Natural killer cell (primary cell): ENCODE measurements around the gene LRRC26. TPM values are rescaled to one million over a fixed set of nuclear protein-coding genes. Genes with fewer than 3 reads are reported as not detected.
A peak's percentile ranks its signal among the peaks of the same experiment; 100 is the strongest.

ENCODE experiments used
- ATAC-seq, 3 donors: fragments of 150-1000 bp in 2 of 3; fragments of 200-7000 bp in 1 of 3; cut with Tn5 transposase; 1 replicate in 1 of 3; 2 replicates in 2 of 3; pipeline ENCODE4 v1.10.0; 2021; ENCODE audit warnings: mild to moderate bottlenecking in 2 of 3, moderate library complexity in 2 of 3
- DNase-seq, 2 donors: peaks; one replicate each; pipeline versions ENCODE4 v3.0.0 to v3.0.0-alpha.2; 2013 to 2021; ENCODE audit warnings: mixed read lengths in 1 of 2
- H3K27ac ChIP-seq: one replicate; pipeline ENCODE4 v1.5.1; 2013; ENCODE audit warnings: mild to moderate bottlenecking, low read length
- H3K27me3 ChIP-seq: one replicate; pipeline ENCODE4 v1.6.1; 2013; ENCODE audit warnings: low read length; ENCODE audit not compliant: control insufficient read depth, insufficient read depth
- H3K36me3 ChIP-seq: one replicate; pipeline ENCODE4 v1.6.1; 2013; ENCODE audit warnings: low read length; ENCODE audit not compliant: control insufficient read depth, insufficient read depth
- H3K4me1 ChIP-seq: one replicate; pipeline ENCODE4 v1.6.1; 2013; ENCODE audit warnings: low read length; ENCODE audit not compliant: control insufficient read depth, insufficient read depth
- H3K4me3 ChIP-seq: one replicate; pipeline ENCODE4 v1.5.1; 2013; ENCODE audit warnings: low read length
- H3K9me3 ChIP-seq: one replicate; pipeline ENCODE4 v1.6.1; 2013; ENCODE audit warnings: low read length; ENCODE audit not compliant: control insufficient read depth, insufficient read depth
- H3K27ac Mint-ChIP-seq, 2 donors: one replicate each; pipeline ENCODE4 v1.8.0; 2022; ENCODE audit warnings: mild to moderate bottlenecking in 2 of 2, mixed read lengths in 2 of 2, moderate library complexity in 1 of 2
- H3K27me3 Mint-ChIP-seq, 2 donors: one replicate each; pipeline ENCODE4 v1.8.0; 2022; ENCODE audit warnings: low read depth in 2 of 2, mixed read lengths in 2 of 2
- H3K36me3 Mint-ChIP-seq: one replicate; pipeline ENCODE4 v1.8.0; 2022; ENCODE audit warnings: mixed read lengths
- H3K4me1 Mint-ChIP-seq, 2 donors: one replicate each; pipeline ENCODE4 v1.8.0; 2022; ENCODE audit warnings: mixed read lengths in 2 of 2
- H3K4me3 Mint-ChIP-seq: one replicate; pipeline ENCODE4 v1.8.0; 2022; ENCODE audit warnings: mild to moderate bottlenecking, moderate library complexity, mixed read lengths
- H3K9me3 Mint-ChIP-seq, 2 donors: one replicate each; pipeline ENCODE4 v1.8.0; 2022; ENCODE audit warnings: mixed read lengths in 2 of 2
- CTCF ChIP-seq: fragments of 200-600 bp; IDR thresholded peaks from one replicate; pipeline ENCODE4 v1.8.0; 2022; ENCODE audit warnings: antibody characterized with exemption
- WGBS: methylation state at CpG from one replicate; pipeline ENCODE4 v1.1.7; 2013; ENCODE audit warnings: missing lambda C conversion rate; ENCODE audit not compliant: insufficient coverage; 5-methylcytosine and 5-hydroxymethylcytosine counted together
- intact Hi-C: fragments of 100-400 bp; cut with micrococcal nuclease; formaldehyde crosslinking; loops from one replicate; pipeline ENCODE4 v1.14.2; 2022
- total RNA-seq, 4 donors: library from RNA; stranded (reverse); fragments of 120-200 nt in 1 of 4; gene quantifications; one replicate each; pipeline versions ENCODE4 v1.2.3 to v1.2.4, GENCODE V29; 2013 to 2022

Gene LRRC26
- total RNA-seq, 3 donors from 2014 or later (not counting 1 experiment from before 2014, with no cell fraction given), result not detected

GRCh38 chr9:137187386-137187785, 17.5 kb upstream of the LRRC26 start:
- no peaks in the 10 kb centered on the region for H3K27me3 Mint-ChIP-seq

GRCh38 chr9:137186385-137186784, 16.5 kb upstream of the LRRC26 start:
- Mint-ChIP-seq H3K36me3 (no peaks in the 10 kb centered on the region), H3K4me1 (peaks cover 20 to 44% of the 10 kb centered on the region in 2 donors), H3K9me3 (no peaks in the 10 kb centered on the region), H3K4me3 (no peak overlapping the region), H3K27ac (no peak overlapping the region), H3K27me3 (no peaks in the 10 kb centered on the region)
- Histone ChIP-seq H3K4me1 (peaks cover 43% of the 10 kb centered on the region), H3K4me3 (no peak overlapping the region), H3K9me3 (no peaks in the 10 kb centered on the region), H3K27me3 (no peaks in the 10 kb centered on the region), H3K27ac (no peak overlapping the region), H3K36me3 (peaks cover 57% of the 10 kb centered on the region)
- intact Hi-C loops, result no loop called here
- no peak for TF ChIP-seq CTCF
- ATAC-seq, result no peak
- no peak for DNase-seq
- 93% methylated on average over 6 of the region's 6 CpGs for WGBS

More at GRCh38 chr9:137187386-137187785, 17.5 kb upstream of the LRRC26 start:
- Mint-ChIP-seq H3K4me3 (peak overlapping the region; percentile 96), H3K27ac (peak overlapping the region; percentile 91 to 97), H3K4me1 (peaks cover 20 to 44% of the 10 kb centered on the region in 2 donors), H3K9me3 (no peaks in the 10 kb centered on the region), H3K36me3 (no peaks in the 10 kb centered on the region)
- no peak for TF ChIP-seq CTCF
- H3K27ac ChIP-seq, result no peak overlapping the region
- H3K27me3 ChIP-seq, result no peaks in the 10 kb centered on the region
- peak overlapping the region; percentile 81 for H3K4me3 ChIP-seq
- intact Hi-C loops, result no loop called here
- DNase-seq (no peak), ATAC-seq (no peak)
- H3K4me1 ChIP-seq, result peaks cover 43% of the 10 kb centered on the region
- no peaks in the 10 kb centered on the region for H3K9me3 ChIP-seq
- WGBS, result 88% methylated on average over 15 of the region's 15 CpGs
- H3K36me3 ChIP-seq, result peaks cover 50% of the 10 kb centered on the region

- Mint-ChIP-seq H3K27ac (no peak overlapping the region), H3K9me3 (no peaks in the 10 kb centered on the region), H3K27me3 (no peaks in the 10 kb centered on the region), H3K4me1 (peaks cover 20 to 42% of the 10 kb centered on the region in 2 donors), H3K36me3 (no peaks in the 10 kb centered on the region), H3K4me3 (no peak overlapping the region)
- WGBS, result 97% methylated on average over 19 of the region's 19 CpGs
- DNase-seq, result no peak
- peaks cover 43% of the 10 kb centered on the region for H3K4me1 ChIP-seq
- no peaks in the 10 kb centered on the region for H3K9me3 ChIP-seq
- H3K27me3 ChIP-seq, result no peaks in the 10 kb centered on the region
- H3K4me3 ChIP-seq, result no peak overlapping the region
- ATAC-seq, result no peak
- TF ChIP-seq CTCF, result no peak
- H3K27ac ChIP-seq, result no peak overlapping the region
- H3K36me3 ChIP-seq, result peaks cover 56% of the 10 kb centered on the region
- intact Hi-C loops, result no loop called here
Observed at GRCh38 chr9:137185921-137186320, 16.1 kb upstream of the LRRC26 start.
